K562 (cell line): Measurements from ENCODE around the gene PRRX1.

Source experiments
- CTCF ChIP-seq, 3 experiments: IDR thresholded peaks in 2 of 3; conservative IDR thresholded peaks in 1 of 3; 2 replicates each; pipeline ENCODE4 v1.5.1; 2011 to 2012; ENCODE audit warnings: low read length in 3 of 3, mild to moderate bottlenecking in 3 of 3, control low read depth in 2 of 3, improper control_type of control experiment in 1 of 3, inconsistent platforms in 1 of 3, low read depth in 1 of 3, mixed read lengths in 1 of 3, moderate library complexity in 1 of 3; ENCODE audit not compliant: insufficient read depth in 2 of 3
- ZNF707 ChIP-seq: fragments of 250-450 bp; sonication (Bioruptor Pico); conservative IDR thresholded peaks from 2 replicates; pipeline ENCODE4 v1.8.0; 2022; ENCODE audit warnings: inconsistent platforms, mild to moderate bottlenecking, moderate library complexity

DNA sequence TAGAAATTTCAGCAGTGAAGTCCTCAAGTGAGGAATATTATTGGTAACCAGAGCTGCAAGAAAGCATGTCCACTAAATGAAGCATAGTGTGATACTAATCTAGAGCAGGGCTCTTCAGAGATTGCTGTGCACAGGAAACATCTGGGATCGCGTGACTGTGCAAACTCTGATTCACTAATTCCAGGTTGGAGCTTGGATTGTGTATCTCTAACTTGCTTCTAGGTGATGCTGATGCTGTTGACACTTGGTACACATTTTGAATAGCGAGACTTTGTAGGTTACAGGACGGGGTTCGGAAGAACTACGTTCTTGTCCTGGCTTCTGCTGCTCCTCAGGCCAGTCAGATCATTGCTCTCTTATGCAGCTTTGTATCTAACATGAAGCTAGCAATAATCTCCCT lies 66.5 kb downstream of the PRRX1 start:
- TF ChIP-seq ZNF707 (no peak), CTCF (IDR thresholded peaks at IDR 0.05 in 2 of 3, conservative IDR thresholded peaks at IDR 0.05 in 1 of 3; ENCODE audit: insufficient read depth in 2 of 3, low read depth in 1 of 3, low read length in 3 of 3) (no peak)
